ENCODE data around the gene LRAT. TPM values are rescaled to one million over a fixed set of nuclear protein-coding genes. Genes with fewer than 3 reads are reported as not detected.

The LRAT gene
- total and polyA plus RNA-seq, 12 donors: 0.03 to 0.18 (median 0.13) TPM; not detected in 3

DNA sequence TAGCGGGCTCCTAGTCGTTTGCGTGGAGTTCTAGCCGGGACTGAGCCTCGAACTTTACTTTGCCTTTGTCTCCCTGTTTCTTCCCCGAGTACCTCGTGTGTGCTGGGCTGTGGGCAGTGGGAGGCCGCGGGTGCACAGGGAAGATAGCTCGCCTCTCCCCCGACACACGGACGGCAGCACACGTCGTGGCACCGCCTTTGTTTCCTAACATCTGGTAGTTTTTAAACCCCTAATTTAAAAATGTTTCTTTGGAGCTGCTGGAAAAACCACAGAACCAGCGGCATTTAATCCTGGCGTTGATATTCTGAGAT, 38.1 kb downstream of the LRAT start:
- H3K36me3 ChIP-seq (replicated peaks in 1 of 2): no peaks in the 10 kb centered on the region
- no peak overlapping the region for H3K4me3 ChIP-seq
- 75 to 80% (median 78%) methylated on average over 18 of the region's 18 CpGs for WGBS, 4 donors
- intact Hi-C loops (cut with DNase I): loop anchor here in 1 of 2 donors (10.0 kb wide), 1 partner anchor 147 kb away; no protein-coding TSS in a partner anchor
- peaks cover 5% of the 10 kb centered on the region for H3K27me3 ChIP-seq
- H3K27ac ChIP-seq: no peak overlapping the region
- TF ChIP-seq, protein P1, sequence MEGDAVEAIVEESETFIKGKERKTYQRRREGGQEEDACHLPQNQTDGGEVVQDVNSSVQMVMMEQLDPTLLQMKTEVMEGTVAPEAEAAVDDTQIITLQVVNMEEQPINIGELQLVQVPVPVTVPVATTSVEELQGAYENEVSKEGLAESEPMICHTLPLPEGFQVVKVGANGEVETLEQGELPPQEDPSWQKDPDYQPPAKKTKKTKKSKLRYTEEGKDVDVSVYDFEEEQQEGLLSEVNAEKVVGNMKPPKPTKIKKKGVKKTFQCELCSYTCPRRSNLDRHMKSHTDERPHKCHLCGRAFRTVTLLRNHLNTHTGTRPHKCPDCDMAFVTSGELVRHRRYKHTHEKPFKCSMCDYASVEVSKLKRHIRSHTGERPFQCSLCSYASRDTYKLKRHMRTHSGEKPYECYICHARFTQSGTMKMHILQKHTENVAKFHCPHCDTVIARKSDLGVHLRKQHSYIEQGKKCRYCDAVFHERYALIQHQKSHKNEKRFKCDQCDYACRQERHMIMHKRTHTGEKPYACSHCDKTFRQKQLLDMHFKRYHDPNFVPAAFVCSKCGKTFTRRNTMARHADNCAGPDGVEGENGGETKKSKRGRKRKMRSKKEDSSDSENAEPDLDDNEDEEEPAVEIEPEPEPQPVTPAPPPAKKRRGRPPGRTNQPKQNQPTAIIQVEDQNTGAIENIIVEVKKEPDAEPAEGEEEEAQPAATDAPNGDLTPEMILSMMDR (IDR thresholded peaks at IDR 0.05): no peak
- TF ChIP-seq POLR2A (IDR thresholded peaks at IDR 0.05): no peak
- H3K9me3 ChIP-seq (replicated peaks in 1 of 3): no peaks in the 10 kb centered on the region
- DNase-seq: no peak
- no peaks in the 10 kb centered on the region for H3K4me1 ChIP-seq (replicated peaks in 1 of 2)

Small RNA genes lying within 50 kb of the gene (small RNA-seq; reads per million reads assigned to genes)
- gene NDUFB2P1: 0 reads per million in 2 donors
- 0 reads per million in 2 donors for gene RNU2-44P
- 0 reads per million in 2 donors for gene RNU2-66P

Other genes with a start within 250 kb of the LRAT start
- gene PLRG1, start 193.6 kb upstream of the LRAT start, total RNA-seq: 10 to 100 TPM; 37.2 to 71.4 (median 56.2) TPM
- 10 to 100 TPM; 44.7 to 69.1 (median 45.2) TPM for gene PLRG1, start 193.6 kb upstream of the LRAT start, polyA plus RNA-seq
- 1 to 10 TPM in 2 of 9 donors, under 1 TPM in 3, not detected in 4; 0.11 to 4.8 (median 0.81) TPM for gene FGB, start 181.0 kb upstream of the LRAT start, total RNA-seq
- 1 to 10 TPM in 2 of 3 donors, not detected in 1; 1.4 to 8.8 TPM for gene FGB, start 181.0 kb upstream of the LRAT start, polyA plus RNA-seq
- 1 to 10 TPM in 2 of 9 donors, under 1 TPM in 4, not detected in 3; 0.14 to 4.9 (median 0.75) TPM for gene FGA, start 153.3 kb upstream of the LRAT start, total RNA-seq
- gene FGA, start 153.3 kb upstream of the LRAT start, polyA plus RNA-seq: 1 to 10 TPM in 1 of 3 donors, under 1 TPM in 2; 0.03 to 4.6 (median 0.72) TPM
- 10 to 100 TPM in 6 of 9 donors, 1 to 10 TPM in 2, not detected in 1; 5.7 to 71.2 (median 16.6) TPM for gene FGG, start 131.3 kb upstream of the LRAT start, total RNA-seq
- gene FGG, start 131.3 kb upstream of the LRAT start, polyA plus RNA-seq: 10 to 100 TPM in 1 of 3 donors, 1 to 10 TPM in 2; 1.7 to 11.2 (median 3.1) TPM
- under 1 TPM in 1 of 9 donors, not detected in 8; 0.08 TPM for gene RBM46, start 37.3 kb downstream of the LRAT start, total RNA-seq
- gene RBM46, start 37.3 kb downstream of the LRAT start, polyA plus RNA-seq: under 1 TPM in 1 of 3 donors, not detected in 2; 0.05 TPM